H1 (cell line): ENCODE results near the gene PPBP. TPM values are rescaled to one million over a fixed set of nuclear protein-coding genes. Genes with fewer than 3 reads are reported as not detected.

Experiments
- CBX5 ChIP-seq: fragments of 300-800, 300-1000 bp; sonication (generic); IDR thresholded peaks from 2 replicates; pipeline ENCODE4 v1.7.1; 2016; ENCODE audit warnings: antibody characterized with exemption, low read length, low read depth
- CTCF ChIP-seq, 3 experiments: IDR thresholded peaks; 1 replicate in 2 of 3; 2 replicates in 1 of 3; pipeline versions ENCODE4 v1.5.1 to v1.6.1; 2011; ENCODE audit warnings: low read length in 3 of 3, mild to moderate bottlenecking in 3 of 3, inconsistent platforms in 2 of 3, low read depth in 1 of 3, moderate library complexity in 1 of 3; ENCODE audit not compliant: insufficient read depth in 1 of 3; ENCODE audit errors: control extremely low read depth in 1 of 3
- EP300 ChIP-seq, 2 experiments: IDR thresholded peaks; 1 replicate in 1 of 2; 2 replicates in 1 of 2; pipeline ENCODE4 v1.6.1; 2011 to 2012; ENCODE audit warnings: low read depth in 2 of 2, low read length in 2 of 2, mild to moderate bottlenecking in 2 of 2, borderline replicate concordance in 1 of 2, inconsistent platforms in 1 of 2, moderate library complexity in 1 of 2
- HDAC2 ChIP-seq, 2 experiments: fragments of 300-600 bp in 1 of 2; sonication (generic) in 1 of 2; IDR thresholded peaks; 2 replicates each; pipeline ENCODE4 v1.6.1; 2011 to 2012; ENCODE audit warnings: low read depth in 2 of 2, low read length in 2 of 2, mild to moderate bottlenecking in 2 of 2, moderate library complexity in 2 of 2, borderline replicate concordance in 1 of 2, inconsistent platforms in 1 of 2
- KDM5A ChIP-seq: fragments of 200-600 bp; IDR thresholded peaks from 2 replicates; pipeline ENCODE4 v1.7.1; 2012; ENCODE audit warnings: mild to moderate bottlenecking, low read length, inconsistent platforms, mixed read lengths
- polyA plus RNA-seq, 7 experiments: library from polyadenylated mRNA; depleted of rRNA in 3 of 7; stranded (reverse) in 5 of 7; unstranded in 2 of 7; fragments of >200 nt in 5 of 7; fragments of 200-250 nt in 2 of 7; gene quantifications; 1 replicate in 5 of 7; 2 replicates in 1 of 7; 4 replicates in 1 of 7; pipeline versions ENCODE4 v1.2.1 to v1.2.3, GENCODE V29; 2011 to 2013; ENCODE audit warnings: missing spikeins in 2 of 7, mixed read lengths in 2 of 7
- total RNA-seq: library from RNA; stranded (reverse); fragmentation: NEBNext Ultra II Directional; extraction: Animal tissue kit (Norgen Biotek cat#: 25700); gene quantifications from 2 replicates; pipeline ENCODE4 v1.2.1, GENCODE V29; 2021

The PPBP gene
- total and polyA plus RNA-seq, 2 of the 8 experiments (the other 6 are each of a cell fraction or from before 2014, with no cell fraction given) = 0.18 to 0.43 TPM

- TF ChIP-seq CTCF (IDR thresholded peaks at IDR 0.05; ENCODE audit: control extremely low read depth in 1 of 3, insufficient read depth in 1 of 3, low read depth in 1 of 3, low read length in 3 of 3) (no peak), CBX5 (no peak), EP300 (IDR thresholded peaks at IDR 0.05; ENCODE audit: borderline replicate concordance in 1 of 2, low read depth in 2 of 2, low read length in 2 of 2) (no peak), HDAC2 (IDR thresholded peaks at IDR 0.05; ENCODE audit: borderline replicate concordance in 1 of 2, low read depth in 2 of 2, low read length in 2 of 2) (no peak), KDM5A (no peak)
These were observed 27.3 kb upstream of the PPBP start (continued) for GRCh38 chr4:74015126-74015780.
